GM18951 (cell line): Measurements from ENCODE around the gene ERBB4.
"Not testable (repeated sequence)": the region's sequence is repeated elsewhere in the genome, so short reads cannot be mapped to it uniquely, and the experiment has no call there.

Source experiments
- POLR2A ChIP-seq: IDR thresholded peaks from 4 replicates; pipeline ENCODE4 v1.6.1; 2011; ENCODE audit warnings: mild to moderate bottlenecking; ENCODE audit not compliant: insufficient read length, insufficient read depth; ENCODE audit errors: extremely low read depth
- in situ Hi-C: fragments of 300-500 bp; cut with MboI; formaldehyde crosslinking; loops from one replicate; pipeline ENCODE4 v1.12.0; 2022; ENCODE audit warnings: low sequenced_read_pairs, mixed read lengths, inconsistent platforms; ENCODE audit not compliant: unreplicated experiment

Gene ERBB4

GRCh38 chr2:212259226-212259625 lies 279.4 kb downstream of the ERBB4 start:
- in situ Hi-C loops: no loop called here

GRCh38 chr2:212254339-212254738 lies 284.3 kb downstream of the ERBB4 start:
- in situ Hi-C loops: no loop called here
- TF ChIP-seq POLR2A: no peak

More at GRCh38 chr2:212259226-212259625, 279.4 kb downstream of the ERBB4 start:
- no peak for TF ChIP-seq POLR2A

- in situ Hi-C loops: no loop called here
Observed at GRCh38 chr2:212249451-212249850, 289.2 kb downstream of the ERBB4 start.

GRCh38 chr2:212245880-212246279 lies 292.7 kb downstream of the ERBB4 start:
- in situ Hi-C loops: no loop called here
- TF ChIP-seq POLR2A: no peak

More at GRCh38 chr2:212249451-212249850, 289.2 kb downstream of the ERBB4 start:
- TF ChIP-seq POLR2A: no peak

- in situ Hi-C loops: no loop called here
- TF ChIP-seq POLR2A: no peak
Observed at GRCh38 chr2:212242724-212243123, 295.9 kb downstream of the ERBB4 start.

- in situ Hi-C loops: not testable (repeated sequence)
Observed at GRCh38 chr2:212238152-212238551, 300.4 kb downstream of the ERBB4 start.

GRCh38 chr2:212237350-212238095 lies 301.1 kb downstream of the ERBB4 start:
- TF ChIP-seq POLR2A: no peak
- in situ Hi-C loops: no loop called here

GRCh38 chr2:212228743-212229171 lies 309.8 kb downstream of the ERBB4 start:
- TF ChIP-seq POLR2A: no peak
- in situ Hi-C loops: no loop called here

GRCh38 chr2:212227755-212228154 lies 310.8 kb downstream of the ERBB4 start:
- TF ChIP-seq POLR2A: no peak
- in situ Hi-C loops: no loop called here

GRCh38 chr2:212226114-212226513 lies 312.5 kb downstream of the ERBB4 start:
- TF ChIP-seq POLR2A: no peak
- in situ Hi-C loops: no loop called here

- in situ Hi-C loops: no loop called here
- no peak for TF ChIP-seq POLR2A
Observed at GRCh38 chr2:212223696-212224095, 314.9 kb downstream of the ERBB4 start.

- in situ Hi-C loops: no loop called here
Observed at GRCh38 chr2:212213191-212213590, 325.4 kb downstream of the ERBB4 start.

GRCh38 chr2:212208467-212208866 lies 330.1 kb downstream of the ERBB4 start:
- no peak for TF ChIP-seq POLR2A
- in situ Hi-C loops: no loop called here

More at GRCh38 chr2:212213191-212213590, 325.4 kb downstream of the ERBB4 start:
- no peak for TF ChIP-seq POLR2A

- TF ChIP-seq POLR2A: no peak
- in situ Hi-C loops: no loop called here
Observed at GRCh38 chr2:212197776-212198175, 340.8 kb downstream of the ERBB4 start.

GRCh38 chr2:212195626-212196025 lies 343.0 kb downstream of the ERBB4 start:
- in situ Hi-C loops: no loop called here
- no peak for TF ChIP-seq POLR2A

- in situ Hi-C loops: no loop called here
- TF ChIP-seq POLR2A: no peak
Observed at GRCh38 chr2:212194396-212194795, 344.2 kb downstream of the ERBB4 start.
